Stimulated activated CD8-positive, alpha-beta memory T cell treated with anti-CD3 and anti-CD28 coated beads, Interleukin-15, amount 100 ng/mL, for 24 hours (primary cell): ENCODE data around the gene UGT1A9.
"Not testable (repeated sequence)": the region's sequence is repeated elsewhere in the genome, so short reads cannot be mapped to it uniquely, and the experiment has no call there.

Source experiments
- DNase-seq: peaks from one replicate; pipeline ENCODE4 v3.0.0-alpha.2; 2020; ENCODE audit warnings: low read depth

The UGT1A9 gene

DNA sequence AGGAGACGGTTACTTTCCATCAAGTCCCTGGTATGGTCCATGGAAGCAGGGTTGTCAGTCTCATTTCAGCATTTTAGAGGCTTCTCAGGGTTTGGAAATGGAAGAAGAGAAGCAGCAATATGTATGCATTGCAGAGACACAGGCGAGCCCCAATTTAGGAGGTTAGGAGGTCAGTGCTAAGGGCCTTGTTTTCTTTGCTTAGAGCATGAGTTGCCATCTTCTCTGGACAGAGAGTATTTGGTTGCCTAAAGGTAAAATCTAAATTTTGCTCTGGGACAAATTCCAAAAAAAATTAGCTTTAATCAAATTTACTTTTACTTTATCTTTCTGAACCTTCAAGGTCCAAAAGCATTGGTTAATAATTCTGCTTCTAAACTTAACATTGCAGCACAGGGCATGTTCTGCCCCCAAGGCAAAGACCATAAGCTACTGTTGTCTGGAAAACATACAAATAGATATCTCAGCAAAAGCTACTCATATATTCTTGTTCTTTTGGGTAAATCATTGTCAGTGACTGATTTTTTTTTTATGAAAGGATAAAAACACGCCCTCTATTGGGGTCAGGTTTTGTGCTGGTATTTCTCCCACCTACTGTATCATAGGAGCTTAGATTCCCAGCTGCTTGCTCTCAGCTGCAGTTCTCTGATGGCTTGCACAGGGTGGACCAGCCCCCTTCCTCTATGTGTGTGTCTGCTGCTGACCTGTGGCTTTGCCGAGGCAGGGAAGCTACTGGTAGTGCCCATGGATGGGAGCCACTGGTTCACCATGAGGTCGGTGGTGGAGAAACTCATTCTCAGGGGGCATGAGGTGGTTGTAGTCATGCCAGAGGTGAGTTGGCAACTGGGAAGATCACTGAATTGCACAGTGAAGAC is at the start of gene UGT1A9:
TSS of gene UGT1A9 (plus strand) at position 609 of the 872 bp plus-strand sequence. CDS start at position 646, 37 bp downstream.
- DNase-seq, result no peak

DNA sequence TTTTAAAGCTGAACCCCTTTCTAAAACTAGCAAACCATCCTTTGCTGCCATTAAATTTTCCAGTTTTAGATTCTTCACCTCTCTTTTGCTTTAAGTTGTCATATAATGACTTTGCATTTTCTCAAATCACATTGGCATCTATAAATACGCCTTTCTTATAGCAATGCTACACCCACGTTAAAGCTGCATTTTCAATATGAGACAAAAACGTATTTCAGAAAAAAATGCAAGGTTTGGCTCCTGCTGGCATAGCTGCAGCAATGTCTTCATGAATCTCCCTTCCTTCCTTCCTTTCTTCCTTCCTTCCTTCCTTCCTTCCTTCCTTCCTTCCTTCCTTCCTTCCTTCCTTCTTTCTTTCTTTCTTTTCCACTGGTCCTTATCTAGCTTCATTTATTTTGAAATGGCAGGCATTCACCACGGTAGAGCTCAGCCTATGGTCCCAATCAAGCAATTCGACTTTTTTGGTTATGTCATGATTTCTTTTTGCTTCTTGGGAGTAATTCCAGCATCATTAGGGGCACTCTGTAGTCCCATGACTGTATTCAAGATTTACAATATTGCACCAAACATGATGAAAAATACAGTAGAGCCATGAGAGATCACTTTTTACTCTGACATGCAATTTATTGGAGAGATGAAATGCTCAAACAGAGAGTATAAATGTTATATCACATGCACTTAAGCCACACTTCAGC is 44.2 kb upstream of the UGT1A9 start:
- DNase-seq, result no peak

DNA sequence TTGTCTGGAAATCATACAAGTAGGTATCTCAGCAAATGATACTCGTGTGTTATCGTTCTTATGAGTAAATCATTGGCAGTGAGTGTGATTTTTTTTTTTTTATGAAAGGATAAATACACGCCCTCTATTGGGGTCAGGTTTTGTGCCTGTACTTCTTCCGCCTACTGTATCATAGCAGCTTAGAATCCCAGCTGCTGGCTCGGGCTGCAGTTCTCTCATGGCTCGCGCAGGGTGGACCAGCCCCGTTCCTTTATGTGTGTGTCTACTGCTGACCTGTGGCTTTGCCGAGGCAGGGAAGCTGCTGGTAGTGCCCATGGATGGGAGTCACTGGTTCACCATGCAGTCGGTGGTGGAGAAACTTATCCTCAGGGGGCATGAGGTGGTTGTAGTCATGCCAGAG is 35.4 kb upstream of the UGT1A9 start, which contains the start of gene UGT1A10:
TSS of gene UGT1A10 (plus strand) at position 143 of the 400 bp plus-strand sequence. CDS start at position 218, 75 bp downstream.
- not testable (repeated sequence) for DNase-seq

DNA sequence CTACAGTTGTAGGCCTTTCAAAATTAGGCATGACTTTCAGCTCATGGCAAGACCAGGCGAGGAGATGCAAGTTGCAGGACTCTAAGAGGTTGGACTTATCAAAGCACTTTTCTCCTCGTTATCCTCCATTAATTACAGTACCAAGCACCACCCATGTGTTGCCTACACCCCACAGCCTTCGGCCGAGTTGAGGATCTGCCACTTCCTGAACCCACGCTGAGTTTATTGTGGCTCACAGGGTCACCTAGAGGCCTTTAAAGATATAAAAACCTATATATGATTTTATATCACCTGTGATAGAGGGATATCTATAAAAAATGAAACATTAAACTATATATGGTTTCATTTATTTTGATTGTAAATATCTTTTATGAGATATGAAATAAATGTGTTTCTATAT is 32.9 kb upstream of the UGT1A9 start:
- DNase-seq, result no peak

DNA sequence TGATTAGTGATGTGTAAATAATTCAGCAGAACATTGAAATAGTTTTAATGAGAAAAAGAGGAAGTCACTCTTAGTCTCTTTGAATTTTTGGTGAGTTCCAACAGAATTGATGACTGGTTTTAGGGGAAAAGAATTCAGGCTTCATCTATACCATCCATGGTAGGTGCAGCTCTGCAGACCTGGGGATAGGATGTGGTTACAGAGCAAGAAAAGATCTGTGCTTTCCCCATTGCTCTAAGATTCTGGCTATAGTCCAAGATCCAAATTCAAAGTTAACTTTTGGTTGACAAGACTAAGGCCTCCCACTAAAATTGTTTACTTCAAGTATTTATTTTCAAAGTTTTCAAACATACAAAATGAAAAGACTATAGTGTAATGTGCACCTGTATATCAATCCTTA is 31.8 kb upstream of the UGT1A9 start:
- DNase-seq, result no peak

DNA sequence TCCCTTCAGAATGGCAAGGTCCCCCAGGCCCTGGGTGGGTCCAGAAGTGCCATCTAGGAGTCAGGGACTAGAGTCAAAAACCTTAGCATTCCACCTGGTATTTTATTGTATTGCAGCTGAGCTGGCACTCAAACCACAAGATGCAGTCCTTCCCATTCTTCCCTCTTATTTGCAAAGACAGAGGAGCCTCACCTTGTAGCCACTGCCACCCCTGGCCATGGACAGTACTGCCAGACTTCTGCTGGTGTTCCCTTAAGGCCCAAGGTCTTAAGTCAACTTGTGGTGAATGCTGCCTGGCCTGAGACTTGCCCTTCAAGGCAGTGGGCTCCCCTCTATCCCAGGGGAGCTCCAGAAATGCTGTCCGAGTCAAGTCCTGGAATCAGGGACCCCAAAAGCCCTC is 28.6 kb upstream of the UGT1A9 start:
- no peak for DNase-seq

DNA sequence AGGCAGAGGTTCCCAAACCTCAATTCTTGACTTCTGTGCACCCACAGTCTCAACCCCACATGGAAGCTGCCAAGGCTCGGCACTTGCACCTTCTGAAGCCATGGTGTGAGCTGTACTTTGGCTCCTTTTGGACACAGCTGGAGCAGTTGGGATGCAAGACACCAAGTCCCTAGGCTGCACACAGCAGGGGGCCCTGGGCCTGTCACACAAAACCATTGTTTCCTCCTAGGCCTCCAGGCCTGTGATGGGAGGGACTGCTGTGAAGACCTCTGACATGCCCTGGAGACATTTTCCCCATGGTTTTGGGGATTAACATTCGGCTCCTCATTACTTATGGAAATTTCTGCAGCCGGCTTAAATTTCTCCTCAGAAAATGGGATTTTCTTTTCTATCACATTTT is 25.7 kb upstream of the UGT1A9 start:
- not testable (repeated sequence) for DNase-seq

DNA sequence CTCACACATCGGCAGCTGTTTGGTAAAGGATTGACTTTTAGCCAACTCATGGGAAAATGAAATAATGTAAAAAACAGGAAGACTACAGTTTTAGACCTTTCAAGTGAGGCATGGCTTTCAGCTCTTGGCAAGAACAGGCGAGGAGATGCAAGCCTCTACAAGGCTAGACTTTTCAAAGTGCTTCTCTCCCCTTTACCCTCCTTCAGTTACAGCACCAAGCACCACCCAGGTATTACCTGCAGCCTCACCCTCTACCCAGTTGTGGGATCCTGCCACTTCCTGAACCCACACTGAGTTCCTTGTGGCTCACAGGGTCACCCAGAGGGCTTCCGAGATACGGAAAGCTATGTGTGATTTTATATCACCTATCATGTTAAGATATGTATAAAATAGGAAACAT is 20.7 kb upstream of the UGT1A9 start:
- no peak for DNase-seq

DNA sequence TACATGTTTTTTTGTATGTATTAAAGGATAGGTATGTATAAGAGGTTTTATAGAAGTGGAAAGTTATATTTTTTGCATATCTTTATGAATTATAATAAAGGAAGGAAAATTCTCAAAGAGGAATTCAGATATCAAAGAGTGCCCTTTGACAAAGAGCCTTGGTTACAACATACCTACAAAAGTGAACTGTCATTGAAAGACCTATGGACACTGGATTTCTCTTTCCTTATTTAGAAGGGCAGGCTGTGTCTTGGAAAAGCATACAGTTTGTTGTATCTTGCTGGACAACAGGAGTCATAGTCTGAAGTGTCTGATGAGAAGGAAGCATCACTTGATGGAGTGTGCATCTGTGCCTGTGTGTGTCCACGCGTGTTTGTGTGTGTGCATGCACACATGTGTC is 20.3 kb upstream of the UGT1A9 start:
- no peak for DNase-seq

DNA sequence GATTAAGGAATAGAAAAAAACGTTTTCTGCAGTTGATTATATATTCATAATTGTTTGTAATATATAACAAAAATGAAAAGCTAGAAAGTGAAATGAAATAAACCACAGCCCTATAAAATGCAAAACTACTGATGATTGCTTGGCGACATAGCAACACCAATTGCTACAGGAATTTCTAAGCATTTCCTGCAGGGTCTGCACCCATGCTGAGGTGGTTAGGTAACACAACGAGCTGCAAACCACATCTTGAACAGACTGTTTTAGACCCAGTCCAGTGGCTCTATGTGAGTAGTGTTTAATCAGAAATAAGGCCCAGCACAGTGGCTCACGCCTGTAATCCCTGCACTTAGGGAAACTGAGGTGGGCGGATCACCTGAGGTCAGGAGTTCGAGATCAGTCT is 17.2 kb upstream of the UGT1A9 start:
- DNase-seq, result no peak

DNA sequence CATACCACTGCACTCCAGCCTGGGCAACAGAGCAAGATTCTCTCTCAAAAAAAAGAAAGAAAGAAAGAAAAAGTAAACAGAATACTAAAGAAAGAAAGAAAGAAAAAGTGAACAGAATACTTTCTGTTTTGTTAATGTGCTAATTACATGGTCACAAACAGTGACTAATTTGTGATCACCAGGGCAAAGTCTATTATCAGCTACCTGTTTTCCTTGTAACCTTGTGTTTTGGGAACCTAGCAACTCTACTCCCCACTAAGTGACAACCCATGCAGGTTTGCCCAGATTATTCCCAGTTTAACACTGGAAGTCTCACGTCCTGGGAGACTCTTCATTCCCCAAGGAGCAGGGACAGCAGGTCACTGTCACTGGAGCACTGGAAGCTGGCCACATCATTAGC is 16.7 kb upstream of the UGT1A9 start:
- DNase-seq, result no peak

DNA sequence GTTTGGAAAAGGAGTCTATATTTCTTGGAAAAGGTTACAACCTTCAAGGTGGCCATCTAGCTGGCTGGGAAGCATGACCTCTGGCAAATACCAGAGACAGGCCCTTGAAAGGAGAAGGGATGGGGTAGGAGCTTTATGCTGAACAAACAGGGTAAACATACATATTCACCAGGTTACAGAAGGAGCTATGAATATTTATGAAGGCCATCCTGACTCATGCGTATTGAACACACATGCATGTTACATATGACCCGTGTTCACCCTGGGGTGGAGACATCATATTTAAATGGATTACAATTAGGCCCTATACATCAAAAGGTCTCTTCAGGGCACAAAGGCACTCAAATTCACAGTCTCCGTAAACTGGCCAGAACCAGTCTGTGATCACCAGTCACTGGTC is 15.8 kb upstream of the UGT1A9 start:
- not testable (repeated sequence) for DNase-seq

DNA sequence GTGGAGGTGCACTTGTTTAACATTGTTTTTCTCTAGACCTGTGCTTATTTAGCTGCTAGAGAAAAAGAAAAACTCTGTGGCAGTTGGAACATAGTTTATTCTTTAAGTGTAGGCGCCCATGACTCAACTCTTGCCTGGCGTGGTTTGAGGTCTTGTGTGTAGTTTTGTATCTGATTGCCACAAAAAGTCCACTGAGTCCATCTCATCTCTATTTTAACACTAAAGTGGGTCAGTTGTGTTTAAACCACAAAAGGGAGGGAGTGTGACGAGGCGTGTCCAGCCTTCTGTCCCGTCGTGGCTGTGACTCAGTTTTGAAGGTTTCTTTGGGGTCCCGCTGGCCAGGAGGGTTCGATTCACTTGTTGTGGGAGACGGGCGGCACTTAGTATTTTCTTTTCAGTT is 15.3 kb upstream of the UGT1A9 start:
- DNase-seq, result no peak

DNA sequence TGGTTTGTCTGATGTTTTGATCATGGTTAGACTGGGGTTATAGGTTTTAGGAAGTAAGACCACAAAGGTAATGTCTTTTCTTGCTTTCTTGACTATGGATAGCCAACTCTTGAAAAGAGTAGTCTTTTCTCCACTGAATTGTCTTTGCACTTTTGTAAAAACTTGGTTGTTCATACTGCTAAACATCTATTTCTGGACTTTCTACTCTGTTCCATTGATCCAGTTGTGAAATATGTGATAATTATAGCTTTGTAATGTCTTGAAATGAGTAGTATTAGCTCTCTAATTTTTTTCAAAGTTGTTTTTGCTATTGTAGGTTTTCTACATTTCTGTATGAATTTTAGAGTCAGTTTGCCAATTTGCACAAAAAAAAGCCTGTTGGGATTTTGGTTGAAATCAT is 13.1 kb upstream of the UGT1A9 start:
- DNase-seq, result no peak

DNA sequence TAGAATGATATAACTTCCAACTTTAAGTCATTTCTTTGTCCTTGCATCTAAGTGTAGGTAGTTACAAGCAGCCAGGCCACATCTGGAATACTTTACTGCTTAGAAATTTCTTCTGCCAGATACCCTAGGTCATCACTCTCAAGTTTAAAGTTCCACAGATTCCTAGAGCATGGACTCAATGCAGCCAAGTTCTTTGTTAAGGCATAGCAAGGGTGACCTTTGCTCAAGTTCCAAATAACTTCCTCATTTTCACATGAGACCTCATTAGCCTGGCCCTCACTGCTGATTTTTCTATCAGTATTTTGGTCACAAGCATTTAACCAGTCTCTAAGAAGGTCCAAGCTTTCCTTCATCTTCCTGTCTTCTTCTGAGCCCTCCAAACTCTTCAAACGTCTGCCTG is 7.8 kb upstream of the UGT1A9 start:
- no peak for DNase-seq

DNA sequence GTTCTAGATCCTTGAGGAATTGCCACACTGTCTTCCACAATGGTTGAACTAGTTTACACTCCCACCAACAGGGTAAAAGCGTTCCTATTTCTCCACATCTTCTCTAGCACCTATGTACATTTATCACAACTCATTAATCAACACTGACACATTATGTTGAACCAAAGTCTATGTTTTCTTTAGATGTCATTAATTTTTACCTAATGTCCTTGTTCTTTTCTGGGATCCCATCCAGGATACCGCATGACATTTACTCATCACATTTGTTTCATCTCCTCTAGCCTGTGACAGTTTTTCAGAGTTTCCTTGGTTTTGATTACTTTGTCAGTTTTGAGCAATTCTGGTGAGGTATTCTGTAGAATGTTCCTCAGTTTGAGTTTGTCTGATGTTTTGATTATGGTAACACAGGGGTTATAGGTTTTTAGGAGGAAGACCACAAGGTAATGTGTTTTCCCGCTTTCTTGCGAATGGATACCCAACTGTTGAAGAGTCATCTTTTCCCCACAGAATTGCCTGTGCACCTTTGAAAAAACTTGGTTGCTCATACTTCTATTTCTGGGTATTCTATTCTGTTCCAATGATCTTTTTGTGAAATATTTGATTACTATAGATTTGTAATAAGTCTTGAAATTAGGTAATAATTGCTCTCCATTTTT is 3.0 kb upstream of the UGT1A9 start:
- DNase-seq, result no peak

DNA sequence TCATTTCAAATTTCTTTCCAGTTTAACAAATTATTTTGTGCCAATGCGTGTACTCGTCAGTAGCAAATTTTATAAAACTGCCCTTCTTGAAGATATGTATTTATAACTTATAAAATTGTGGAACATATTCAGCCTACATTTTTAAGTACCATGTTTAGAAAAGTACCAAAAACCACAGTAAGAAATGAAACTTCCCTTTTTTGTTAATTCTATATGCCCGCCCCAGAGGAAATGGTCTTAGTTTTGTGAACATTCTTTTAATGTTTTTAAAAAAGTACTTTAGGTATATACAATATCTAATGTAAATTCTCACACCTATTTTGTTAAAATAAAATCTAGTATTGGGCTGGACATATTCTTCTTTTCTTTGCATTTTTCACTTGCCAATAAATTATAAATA is 1.2 kb downstream of the UGT1A9 start:
- no peak for DNase-seq

DNA sequence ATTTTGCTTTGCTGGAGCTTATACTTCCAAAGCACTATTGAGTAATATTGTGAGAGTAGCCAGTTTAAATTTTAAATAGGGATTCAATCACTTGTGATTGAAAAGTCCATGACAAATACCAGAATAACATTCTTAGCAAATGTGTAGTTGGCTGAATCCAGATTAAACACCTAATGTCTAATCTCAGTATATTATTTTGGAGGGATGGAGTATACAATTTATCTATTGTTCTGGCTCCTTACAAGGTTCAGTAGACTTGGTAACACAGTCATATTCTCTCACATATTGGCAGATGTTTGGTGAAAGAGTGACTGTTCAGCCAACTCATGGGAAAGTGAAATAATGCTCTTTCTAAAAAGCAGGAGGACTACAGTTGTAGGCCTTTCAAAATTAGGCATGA is 2.2 kb downstream of the UGT1A9 start:
- no peak for DNase-seq

DNA sequence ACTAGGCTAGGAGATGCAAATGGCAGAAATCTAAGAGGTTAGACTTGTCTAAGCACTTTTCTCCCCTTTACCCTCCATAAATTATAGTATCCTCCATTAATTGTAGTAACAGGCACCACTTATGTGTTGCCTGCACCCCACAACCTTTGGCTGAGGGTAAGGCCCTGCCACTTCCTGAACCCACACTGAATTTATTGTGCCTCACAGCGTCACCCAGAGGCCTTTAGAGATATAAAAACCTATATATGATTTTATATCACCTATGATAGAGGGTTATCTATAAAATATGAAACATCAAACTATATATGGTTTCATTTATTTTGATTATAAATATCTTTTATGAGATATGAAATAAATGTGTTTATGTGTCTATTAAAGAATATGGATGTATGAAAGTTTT is 2.6 kb downstream of the UGT1A9 start:
- DNase-seq, result no peak

DNA sequence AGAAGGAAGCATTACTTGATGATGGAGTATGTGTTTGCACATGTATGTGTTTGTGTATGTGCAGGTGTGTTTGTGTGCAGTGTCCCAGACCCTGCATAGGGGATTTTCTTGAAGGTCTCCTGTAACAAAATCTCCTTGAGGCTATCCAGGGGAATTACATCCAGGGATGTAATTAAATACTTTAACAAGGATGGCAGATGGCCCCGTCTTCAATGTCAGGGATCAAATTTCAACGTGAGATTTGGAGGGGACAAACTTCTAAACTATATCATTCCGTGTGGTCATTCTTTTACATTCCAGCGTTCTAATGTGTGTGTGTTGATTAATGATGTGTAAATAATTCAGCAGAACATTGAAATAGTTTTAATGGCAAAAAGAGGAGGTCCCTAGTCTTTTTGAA is 3.3 kb downstream of the UGT1A9 start:
- no peak for DNase-seq

DNA sequence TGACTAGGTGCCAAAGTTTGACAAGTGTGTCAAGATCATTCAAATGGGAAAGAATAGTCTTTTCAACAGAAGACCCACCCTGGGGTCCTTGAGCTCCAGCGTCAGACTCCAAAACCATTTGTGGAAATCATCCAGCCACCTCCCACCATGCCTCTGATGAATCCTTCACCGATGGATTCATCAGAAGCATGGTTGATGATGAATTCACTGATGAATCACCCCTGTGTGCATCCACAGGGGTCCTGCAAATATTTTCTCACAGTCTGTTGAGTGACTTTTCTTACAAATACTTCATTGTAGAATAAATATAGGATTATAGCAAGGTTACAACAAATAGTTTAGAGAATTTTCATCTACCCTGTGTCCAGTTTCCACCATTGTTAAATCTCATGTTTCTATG is 4.3 kb downstream of the UGT1A9 start:
- no peak for DNase-seq

DNA sequence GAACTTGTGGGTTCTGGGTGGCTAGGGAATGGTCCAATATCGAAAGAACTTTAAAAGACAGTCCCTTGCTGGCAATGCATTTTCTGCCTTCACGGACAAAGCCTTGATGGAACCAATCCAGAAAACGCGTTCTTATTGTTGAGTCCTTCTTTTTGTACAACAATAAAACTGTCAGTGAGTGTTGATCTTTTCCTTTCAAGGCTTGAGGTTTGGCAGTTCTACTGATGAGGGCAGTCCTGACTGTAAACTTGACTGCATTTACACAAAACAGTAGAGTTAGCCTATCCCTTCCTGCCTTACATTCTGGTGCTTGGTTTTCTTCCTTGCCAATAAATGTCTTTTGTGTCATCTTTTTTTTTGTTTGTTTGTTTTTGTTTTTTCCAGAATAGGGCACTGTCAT is 7.5 kb downstream of the UGT1A9 start:
- DNase-seq, result no peak
